HL-60 (cell line): ENCODE results near the gene IGFBP7.

Experiments
- CTCF ChIP-seq: IDR thresholded peaks from one replicate; pipeline ENCODE4 v1.5.1; 2011; ENCODE audit warnings: low read length, control low read depth, inconsistent platforms; ENCODE audit not compliant: insufficient read depth
- GABPA ChIP-seq: IDR thresholded peaks from 2 replicates; pipeline ENCODE4 v1.6.1; 2012; ENCODE audit warnings: low read depth
- POLR2AphosphoS5 ChIP-seq: IDR thresholded peaks from 2 replicates; pipeline ENCODE4 v1.6.1; 2012; ENCODE audit warnings: low read depth
- REST ChIP-seq: IDR thresholded peaks from 2 replicates; pipeline ENCODE4 v1.6.1; 2012; ENCODE audit warnings: low read depth; ENCODE audit not compliant: insufficient replicate concordance
- SPI1 ChIP-seq: IDR thresholded peaks from 2 replicates; pipeline ENCODE4 v1.6.1; 2012; ENCODE audit warnings: low read depth, mild to moderate bottlenecking, borderline replicate concordance

GRCh38 chr4:57137261-57137660, 27.1 kb upstream of the IGFBP7 start:
- TF ChIP-seq CTCF (no peak), GABPA (no peak), POLR2AphosphoS5 (no peak), SPI1 (no peak), REST (no peak)
